ENCODE measurements around the gene ZBTB2. TPM values are rescaled to one million over a fixed set of nuclear protein-coding genes. Genes with fewer than 3 reads are reported as not detected.
A peak's percentile ranks its signal among the peaks of the same experiment; 100 is the strongest.

Gene ZBTB2
- total RNA-seq, 1 donor from 2014 or later: 11.6 TPM

GRCh38 chr6:151324488-151324825 lies 66.9 kb downstream of the ZBTB2 start:
- Histone ChIP-seq H3K27ac (no peak overlapping the region), H3K27me3 (peaks cover 9% of the 10 kb centered on the region), H2AFZ (replicated peaks) (no peak overlapping the region), H3K9ac (no peak overlapping the region), H3K4me1 (peaks cover 7% of the 10 kb centered on the region), H3K36me3 (no peaks in the 10 kb centered on the region), H3K9me3 (ENCODE audit: low read depth) (no peaks in the 10 kb centered on the region), H4K20me1 (ENCODE audit: low read depth) (peaks cover 9% of the 10 kb centered on the region), H3K4me3 (no peak overlapping the region), H3F3A (ENCODE audit: low read depth) (peaks cover 15% of the 10 kb centered on the region), H3K4me2 (no peak overlapping the region), H3K79me2 (ENCODE audit: low read depth) (peaks cover 5% of the 10 kb centered on the region)
- DNase-seq (ENCODE audit: low spot score): no peak
- peaks cover 9% of the 10 kb centered on the region for H3K9me3 Mint-ChIP-seq
- H3K4me1 Mint-ChIP-seq: peaks cover 27% of the 10 kb centered on the region
- H3K4me3 Mint-ChIP-seq: no peak overlapping the region
- H3K27me3 Mint-ChIP-seq (ENCODE audit: insufficient read depth, low read depth): peaks cover 8% of the 10 kb centered on the region
- H3K27ac Mint-ChIP-seq: peak overlapping the region; percentile 20
- peaks cover 33% of the 10 kb centered on the region for H3K36me3 Mint-ChIP-seq
- TF ChIP-seq CTCF (IDR thresholded peaks at IDR 0.05) (peak; percentile 2), EZH2phosphoT487 (IDR thresholded peaks at IDR 0.05) (no peak)

GRCh38 chr6:151323791-151324487 lies 67.4 kb downstream of the ZBTB2 start:
- peaks cover 9% of the 10 kb centered on the region for H3K27me3 ChIP-seq
- H3K4me1 ChIP-seq: peaks cover 7% of the 10 kb centered on the region
- H3K4me3 ChIP-seq: no peak overlapping the region
- peaks cover 9% of the 10 kb centered on the region for H3K9me3 Mint-ChIP-seq
- H3K27ac Mint-ChIP-seq: no peak overlapping the region
- H3K27me3 Mint-ChIP-seq (ENCODE audit: insufficient read depth, low read depth): peaks cover 8% of the 10 kb centered on the region
- H3K36me3 Mint-ChIP-seq: peaks cover 32% of the 10 kb centered on the region
- peaks cover 15% of the 10 kb centered on the region for H3F3A ChIP-seq (ENCODE audit: low read depth)
- H3K9ac ChIP-seq: no peak overlapping the region
- no peak overlapping the region for H3K4me3 Mint-ChIP-seq
- H3K4me1 Mint-ChIP-seq: peaks cover 27% of the 10 kb centered on the region
- peak; percentile 86 for DNase-seq (ENCODE audit: low spot score)
- peak overlapping the region; percentile 68 for H2AFZ ChIP-seq (replicated peaks)
- no peaks in the 10 kb centered on the region for H3K36me3 ChIP-seq
- peaks cover 9% of the 10 kb centered on the region for H4K20me1 ChIP-seq (ENCODE audit: low read depth)
- H3K9me3 ChIP-seq (ENCODE audit: low read depth): no peaks in the 10 kb centered on the region
- peaks cover 3% of the 10 kb centered on the region for H3K79me2 ChIP-seq (ENCODE audit: low read depth)
- TF ChIP-seq EZH2phosphoT487 (IDR thresholded peaks at IDR 0.05) (no peak), CTCF (IDR thresholded peaks at IDR 0.05) (peak; percentile 98)
- H3K27ac ChIP-seq: no peak overlapping the region
- no peak overlapping the region for H3K4me2 ChIP-seq

- H3K9ac ChIP-seq: no peak overlapping the region
- peaks cover 15% of the 10 kb centered on the region for H3F3A ChIP-seq (ENCODE audit: low read depth)
- no peaks in the 10 kb centered on the region for H3K36me3 ChIP-seq
- peaks cover 3% of the 10 kb centered on the region for H3K79me2 ChIP-seq (ENCODE audit: low read depth)
- H3K27ac Mint-ChIP-seq: no peak overlapping the region
- TF ChIP-seq CTCF (IDR thresholded peaks at IDR 0.05) (no peak), EZH2 (IDR thresholded peaks at IDR 0.05) (no peak), EZH2phosphoT487 (IDR thresholded peaks at IDR 0.05) (no peak)
- H3K4me3 ChIP-seq: no peak overlapping the region
- peaks cover 9% of the 10 kb centered on the region for H4K20me1 ChIP-seq (ENCODE audit: low read depth)
- H3K27me3 Mint-ChIP-seq (ENCODE audit: insufficient read depth, low read depth): peaks cover 8% of the 10 kb centered on the region
- peaks cover 7% of the 10 kb centered on the region for H3K4me1 ChIP-seq
- H2AFZ ChIP-seq (replicated peaks): no peak overlapping the region
- peaks cover 27% of the 10 kb centered on the region for H3K4me1 Mint-ChIP-seq
- H3K4me3 Mint-ChIP-seq: no peak overlapping the region
- H3K4me2 ChIP-seq: no peak overlapping the region
- H3K9me3 Mint-ChIP-seq: peaks cover 9% of the 10 kb centered on the region
- H3K36me3 Mint-ChIP-seq: peaks cover 31% of the 10 kb centered on the region
- DNase-seq (ENCODE audit: low spot score): no peak
- H3K27me3 ChIP-seq: peaks cover 9% of the 10 kb centered on the region
- no peak overlapping the region for H3K27ac ChIP-seq
- H3K9me3 ChIP-seq (ENCODE audit: low read depth): no peaks in the 10 kb centered on the region
Observed at GRCh38 chr6:151322570-151322969, 68.8 kb downstream of the ZBTB2 start.

All from neural progenitor cell (in vitro differentiated cells).